NCI-H2029 treated with DMSO at 0.1 percent for 48 hours (cell line): ENCODE data around the gene NIT1.
A peak's percentile ranks its signal among the peaks of the same experiment; 100 is the strongest.

Source experiments
- DNase-seq: peaks from one replicate; lab custom pipeline; 2025; lab: John Stamatoyannopoulos, UW

Gene NIT1

GRCh38 chr1:161117759-161118581, at the start of gene NIT1, which contains the start of gene PFDN2:
Gene NIT1, plus strand, starts transcription at chr1:161118105. Its CDS starts 72 bp downstream, at chr1:161118177.
Gene PFDN2, minus strand, starts transcription at chr1:161118037. Its CDS starts 11 bp downstream, at chr1:161118026.
- peak; percentile 37 for DNase-seq

GRCh38 chr1:161068306-161069234, 49.3 kb upstream of the NIT1 start:
- DNase-seq = no peak

GRCh38 chr1:161069241-161069640, 48.7 kb upstream of the NIT1 start:
- DNase-seq = no peak

DNA sequence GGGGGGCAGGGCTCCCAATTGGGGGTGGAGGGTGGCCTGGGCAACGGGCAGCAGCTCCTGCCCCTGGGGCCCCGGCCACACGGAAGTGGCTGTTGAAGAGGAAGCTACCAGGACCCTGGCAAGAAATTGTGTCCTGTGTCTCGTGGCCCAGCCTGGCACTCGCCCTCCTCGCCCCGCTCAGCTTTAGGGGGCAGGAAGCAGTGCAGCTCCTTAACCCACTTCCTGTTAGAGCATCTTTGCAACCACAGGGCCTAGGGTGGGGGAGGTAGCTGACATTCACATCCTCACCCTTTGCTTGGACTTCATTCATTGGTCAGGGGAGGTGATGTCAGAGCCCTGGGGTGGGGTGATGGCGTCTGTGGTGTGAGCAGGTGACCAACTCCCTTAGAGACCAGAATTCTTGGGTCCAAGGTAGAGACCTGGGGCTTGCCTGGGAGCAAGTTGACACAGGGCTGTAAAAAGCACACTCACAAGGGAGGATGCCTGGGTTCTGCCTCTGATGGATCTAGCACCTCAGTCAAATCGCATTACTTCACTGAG, 48.1 kb upstream of the NIT1 start, which contains the start of gene ARHGAP30:
ARHGAP30 (minus strand) TSS at position 161 of the 540 bp plus-strand sequence. CDS start 267 bp downstream, outside the sequence.
- DNase-seq = no peak

GRCh38 chr1:161070761-161071160, 47.1 kb upstream of the NIT1 start:
- DNase-seq = no peak

GRCh38 chr1:161071886-161072371, 46.0 kb upstream of the NIT1 start:
- no peak for DNase-seq

- DNase-seq = no peak
Observed at GRCh38 chr1:161072751-161073449, 45.0 kb upstream of the NIT1 start.

DNA sequence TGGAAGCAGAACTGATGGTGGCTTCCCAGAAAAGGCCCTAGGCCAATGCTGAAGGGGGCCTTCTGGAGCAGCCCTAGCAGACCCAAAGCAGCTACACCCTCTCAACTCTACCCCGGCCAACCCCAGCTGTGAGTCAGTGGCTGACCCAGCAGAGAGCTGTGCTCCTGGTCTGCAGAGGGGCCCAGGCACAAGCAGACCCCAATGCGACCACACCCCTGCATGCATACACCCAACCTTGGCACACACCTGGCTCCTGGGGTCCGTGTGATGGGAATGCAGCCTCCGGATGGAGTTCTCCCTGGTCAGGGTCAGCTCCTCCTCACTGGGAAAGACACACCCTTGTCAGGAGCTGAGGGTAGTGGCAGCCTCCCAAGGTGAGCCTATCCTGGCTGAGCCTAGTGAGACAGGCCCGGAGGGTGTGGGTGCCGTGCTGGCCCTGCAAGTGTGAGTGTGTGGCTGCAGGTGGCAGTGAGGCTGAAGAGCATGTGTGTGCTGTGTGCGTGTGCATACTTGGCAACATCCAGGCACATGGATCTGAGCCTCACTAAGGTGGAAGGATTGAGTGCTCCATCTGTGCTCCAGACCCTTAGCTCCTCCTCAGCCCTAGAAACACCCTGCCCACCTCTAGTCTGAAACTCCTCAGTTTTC, 44.3 kb upstream of the NIT1 start:
- no peak for DNase-seq

DNA sequence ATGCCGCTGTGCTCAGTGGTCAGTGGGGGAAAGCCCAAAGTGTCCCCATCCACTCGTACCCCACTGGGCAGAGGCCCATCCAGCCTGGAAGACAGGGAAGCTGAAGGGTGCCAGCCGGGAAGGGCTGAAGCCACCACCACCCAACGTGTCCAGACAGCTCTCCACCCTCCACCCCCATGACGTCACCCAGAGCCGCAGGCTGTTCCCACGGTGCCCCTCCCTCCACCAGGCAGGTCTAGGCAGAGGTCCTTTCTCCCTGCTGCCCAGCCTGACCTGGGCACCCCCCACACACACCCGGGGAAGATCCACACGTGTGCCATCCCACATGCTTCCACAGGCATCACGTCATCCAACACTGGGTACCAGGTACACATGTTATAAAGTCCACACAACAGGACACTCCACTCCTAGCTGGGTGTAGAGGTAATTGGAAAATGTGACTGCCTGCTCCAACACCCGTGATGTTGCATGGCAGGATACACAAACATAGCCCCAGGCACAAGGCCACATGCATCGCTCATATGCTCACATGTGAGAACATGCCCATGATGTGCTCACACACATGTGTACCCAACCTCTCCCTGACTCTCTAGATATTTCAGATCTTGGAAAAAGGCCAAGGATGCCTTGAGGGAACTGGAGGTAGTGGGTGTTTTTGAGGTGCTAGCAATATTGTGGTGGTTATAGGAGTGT, 43.1 kb upstream of the NIT1 start:
- DNase-seq = no peak

GRCh38 chr1:161076410-161076809, 41.5 kb upstream of the NIT1 start:
- no peak for DNase-seq

- DNase-seq = no peak
Observed at GRCh38 chr1:161077426-161077825, 40.5 kb upstream of the NIT1 start.

DNA sequence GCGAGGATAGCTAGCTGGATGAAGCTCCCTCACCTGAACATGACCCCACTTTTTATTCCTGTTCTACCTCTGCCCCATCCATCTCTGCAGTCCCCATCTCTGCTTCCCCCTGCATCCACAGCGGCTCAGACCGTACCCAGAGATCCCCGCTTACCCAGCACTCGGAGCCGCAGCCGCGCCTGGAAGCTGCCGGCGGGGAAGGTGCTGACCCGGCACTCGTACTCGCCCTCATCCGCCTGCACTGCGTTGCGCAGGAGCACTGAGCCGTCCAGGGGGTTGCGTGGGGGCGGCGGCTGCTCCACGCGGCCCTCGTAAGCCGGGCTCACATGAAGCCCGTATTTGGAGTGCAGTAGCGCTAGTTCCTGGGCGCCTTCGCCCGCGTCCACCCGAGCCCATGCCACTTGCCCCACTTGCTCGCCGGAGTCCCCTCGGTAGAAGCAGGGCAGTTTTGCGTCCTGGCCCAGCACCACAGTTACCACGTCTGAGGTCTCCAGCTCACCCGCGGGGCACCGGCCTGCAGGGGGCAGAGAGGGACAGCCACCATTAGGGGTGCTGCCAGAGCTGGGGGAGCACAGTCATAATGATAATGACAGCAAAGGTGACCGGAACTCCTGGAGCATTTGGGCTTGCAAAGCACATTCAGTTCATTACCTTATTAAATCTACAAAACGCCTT, 38.3 kb upstream of the NIT1 start:
- DNase-seq = no peak

DNA sequence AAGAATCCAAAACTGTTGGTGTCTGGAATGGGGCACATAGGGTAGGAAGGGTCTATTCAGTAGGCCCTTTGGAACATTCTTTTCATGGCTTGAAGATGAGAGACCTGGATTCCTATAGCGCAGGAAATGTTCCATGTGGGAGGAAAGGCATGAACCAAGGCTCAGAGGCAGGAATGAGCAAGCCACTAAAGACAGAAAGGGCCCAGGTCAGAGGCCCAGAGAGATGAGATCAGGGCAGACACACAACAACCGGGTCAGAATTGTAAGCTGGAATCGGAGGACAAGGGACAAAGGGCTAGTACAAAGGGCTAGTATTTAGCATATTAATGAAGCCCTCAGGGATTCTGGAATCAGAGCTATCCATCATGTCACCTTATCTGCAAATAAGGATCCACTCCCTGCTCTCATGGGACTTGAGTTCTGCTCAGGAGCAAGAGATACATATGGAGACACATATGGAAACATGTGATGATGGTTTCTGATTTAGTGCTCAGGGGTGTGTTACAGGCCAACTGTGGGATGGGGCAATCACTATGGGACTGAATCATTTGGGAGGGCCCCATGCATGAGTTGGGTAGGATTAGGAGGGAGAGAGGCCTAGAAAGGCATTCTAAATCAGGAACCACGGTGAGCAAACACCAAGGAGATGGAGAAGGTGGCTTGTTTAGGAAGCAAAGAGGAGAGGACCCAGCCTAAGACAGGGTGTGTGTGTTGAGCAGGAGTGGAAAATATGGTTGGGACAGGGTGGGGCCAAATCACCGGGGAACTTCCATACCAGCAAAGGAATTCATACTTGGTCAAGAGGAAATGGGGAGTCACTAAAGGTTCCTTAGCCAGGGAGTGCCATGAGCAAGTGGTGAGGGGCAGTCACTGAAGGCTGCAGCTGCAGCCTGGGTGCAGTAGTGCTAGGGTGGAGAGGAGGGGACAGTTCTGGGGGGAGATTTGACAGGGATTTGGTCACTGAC, 37.2 kb upstream of the NIT1 start:
- DNase-seq = no peak

- no peak for DNase-seq
Observed at GRCh38 chr1:161081519-161081918, 36.4 kb upstream of the NIT1 start.

DNA sequence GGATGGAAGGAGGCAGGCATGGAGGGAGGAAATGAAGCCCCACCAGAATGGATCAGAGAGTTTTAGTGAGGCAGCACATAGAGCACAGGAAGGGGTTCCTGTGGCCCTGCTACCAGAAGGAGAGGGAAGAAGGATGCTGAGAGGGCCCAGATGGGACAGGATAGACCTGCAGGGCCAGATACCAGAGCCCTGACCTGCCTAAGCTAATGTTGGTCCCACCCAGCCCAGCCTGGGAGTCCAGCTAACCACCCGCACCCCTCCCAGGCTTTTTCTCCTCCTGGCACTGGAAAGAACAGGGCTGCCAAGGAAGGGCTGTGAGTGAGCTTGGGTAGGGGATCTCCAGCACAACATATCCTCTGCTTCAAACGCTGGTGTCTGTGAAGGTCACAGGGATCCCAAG, 35.4 kb upstream of the NIT1 start:
- DNase-seq = no peak

GRCh38 chr1:161082996-161083747, 34.7 kb upstream of the NIT1 start:
- DNase-seq = no peak

- DNase-seq = no peak
Observed at GRCh38 chr1:161083748-161084596, 33.9 kb upstream of the NIT1 start.
